ENCODE results near the gene KAT2B.
A peak's percentile ranks its signal among the peaks of the same experiment; 100 is the strongest.

Gene KAT2B

DNA sequence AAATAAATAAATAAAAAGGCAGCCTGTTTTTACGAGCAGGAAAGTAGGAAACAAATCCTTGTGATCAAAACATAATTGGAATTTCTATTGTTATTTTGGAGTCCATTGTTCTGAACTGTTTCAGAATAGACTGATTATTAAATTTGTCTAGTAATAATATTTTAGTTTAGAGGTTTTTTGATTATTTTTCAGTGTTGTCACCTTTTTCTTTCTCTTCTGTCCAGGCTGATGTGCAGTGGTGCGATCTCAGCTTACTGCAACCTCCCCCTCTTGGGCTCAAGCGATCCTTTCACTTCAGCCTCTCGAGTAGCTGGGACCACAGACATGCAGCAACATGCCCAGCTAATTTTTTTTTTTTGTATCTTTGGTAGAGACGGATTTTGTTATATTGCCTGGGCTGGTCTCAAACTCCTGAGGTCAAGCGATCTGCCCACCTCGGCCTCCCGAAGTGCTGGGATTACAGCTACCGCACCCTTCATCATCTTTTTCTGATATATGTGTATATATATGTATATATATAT lies 38.0 kb downstream of the KAT2B start:
- DNase-seq (ENCODE audit: low read depth), result no peak
- H3K4me3 ChIP-seq (ENCODE audit: low read depth, low read length), result no peak overlapping the region
- TF ChIP-seq, protein P1, sequence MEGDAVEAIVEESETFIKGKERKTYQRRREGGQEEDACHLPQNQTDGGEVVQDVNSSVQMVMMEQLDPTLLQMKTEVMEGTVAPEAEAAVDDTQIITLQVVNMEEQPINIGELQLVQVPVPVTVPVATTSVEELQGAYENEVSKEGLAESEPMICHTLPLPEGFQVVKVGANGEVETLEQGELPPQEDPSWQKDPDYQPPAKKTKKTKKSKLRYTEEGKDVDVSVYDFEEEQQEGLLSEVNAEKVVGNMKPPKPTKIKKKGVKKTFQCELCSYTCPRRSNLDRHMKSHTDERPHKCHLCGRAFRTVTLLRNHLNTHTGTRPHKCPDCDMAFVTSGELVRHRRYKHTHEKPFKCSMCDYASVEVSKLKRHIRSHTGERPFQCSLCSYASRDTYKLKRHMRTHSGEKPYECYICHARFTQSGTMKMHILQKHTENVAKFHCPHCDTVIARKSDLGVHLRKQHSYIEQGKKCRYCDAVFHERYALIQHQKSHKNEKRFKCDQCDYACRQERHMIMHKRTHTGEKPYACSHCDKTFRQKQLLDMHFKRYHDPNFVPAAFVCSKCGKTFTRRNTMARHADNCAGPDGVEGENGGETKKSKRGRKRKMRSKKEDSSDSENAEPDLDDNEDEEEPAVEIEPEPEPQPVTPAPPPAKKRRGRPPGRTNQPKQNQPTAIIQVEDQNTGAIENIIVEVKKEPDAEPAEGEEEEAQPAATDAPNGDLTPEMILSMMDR (IDR thresholded peaks at IDR 0.05; ENCODE audit: control insufficient read depth, extremely low read depth, insufficient read depth), result no peak

GRCh38 chr3:20079621-20080020 lies 39.4 kb downstream of the KAT2B start:
- no peak for DNase-seq (ENCODE audit: low read depth)
- TF ChIP-seq, protein P1 (IDR thresholded peaks at IDR 0.05; ENCODE audit: control insufficient read depth, extremely low read depth, insufficient read depth), result no peak
- no peak overlapping the region for H3K4me3 ChIP-seq (ENCODE audit: low read depth, low read length)

DNA sequence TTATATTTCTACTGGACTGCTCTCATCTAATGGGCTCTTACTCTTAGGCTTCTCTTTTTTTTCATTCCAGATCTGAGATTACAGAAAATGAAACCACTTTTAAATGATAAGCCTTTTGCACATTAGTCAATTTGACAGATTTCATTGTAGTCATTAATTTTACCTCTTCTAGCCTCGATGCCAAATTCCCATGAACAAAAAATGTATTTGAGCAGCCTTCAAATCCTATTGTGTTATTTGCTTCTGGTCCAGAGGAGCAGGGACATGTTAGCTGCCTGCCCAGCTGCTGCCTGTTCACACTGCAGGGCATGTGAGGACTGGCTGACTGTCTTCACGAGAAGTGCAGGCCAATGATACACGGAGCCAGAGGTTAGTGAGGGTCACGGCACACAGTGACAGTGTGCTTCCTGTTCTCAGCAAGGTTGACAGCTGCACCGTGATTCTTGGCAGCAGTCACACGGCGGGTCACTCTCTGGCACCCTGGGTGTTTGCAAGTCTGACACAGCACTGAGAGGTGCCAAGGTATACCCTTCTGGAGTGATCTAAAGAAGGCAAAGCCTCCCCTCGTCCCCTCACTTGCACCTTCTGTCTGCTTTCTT lies 40.8 kb downstream of the KAT2B start:
- H3K4me3 ChIP-seq (ENCODE audit: low read depth, low read length), result no peak overlapping the region
- DNase-seq (ENCODE audit: low read depth), result peak; percentile 95
- TF ChIP-seq, protein P1 (IDR thresholded peaks at IDR 0.05; ENCODE audit: control insufficient read depth, extremely low read depth, insufficient read depth), result no peak

GRCh38 chr3:20083253-20083652 lies 43.0 kb downstream of the KAT2B start:
- TF ChIP-seq, protein P1 (IDR thresholded peaks at IDR 0.05; ENCODE audit: control insufficient read depth, extremely low read depth, insufficient read depth), result no peak
- DNase-seq (ENCODE audit: low read depth), result no peak
- no peak overlapping the region for H3K4me3 ChIP-seq (ENCODE audit: low read depth, low read length)

DNA sequence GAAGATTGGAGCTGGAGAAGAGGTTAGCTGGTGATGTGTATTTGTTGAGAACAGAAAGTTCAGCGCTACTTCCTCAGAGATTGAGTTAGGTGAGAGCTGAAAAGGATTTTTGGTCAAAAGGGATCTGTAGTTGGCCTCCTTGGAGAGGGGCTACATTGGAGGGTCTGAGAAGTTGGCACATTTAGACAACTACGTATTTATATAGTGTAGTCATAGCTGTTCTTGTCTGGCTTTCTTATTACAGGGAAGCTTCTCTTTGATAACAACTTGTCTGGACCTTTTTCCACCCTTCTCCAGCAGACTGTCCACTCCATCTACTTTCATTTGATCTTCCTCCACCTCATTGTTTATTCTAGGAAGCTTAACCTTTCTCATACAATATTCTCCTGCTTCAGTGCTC lies 43.7 kb downstream of the KAT2B start:
- H3K4me3 ChIP-seq (ENCODE audit: low read depth, low read length), result no peak overlapping the region
- TF ChIP-seq, protein P1 (IDR thresholded peaks at IDR 0.05; ENCODE audit: control insufficient read depth, extremely low read depth, insufficient read depth), result no peak

DNA sequence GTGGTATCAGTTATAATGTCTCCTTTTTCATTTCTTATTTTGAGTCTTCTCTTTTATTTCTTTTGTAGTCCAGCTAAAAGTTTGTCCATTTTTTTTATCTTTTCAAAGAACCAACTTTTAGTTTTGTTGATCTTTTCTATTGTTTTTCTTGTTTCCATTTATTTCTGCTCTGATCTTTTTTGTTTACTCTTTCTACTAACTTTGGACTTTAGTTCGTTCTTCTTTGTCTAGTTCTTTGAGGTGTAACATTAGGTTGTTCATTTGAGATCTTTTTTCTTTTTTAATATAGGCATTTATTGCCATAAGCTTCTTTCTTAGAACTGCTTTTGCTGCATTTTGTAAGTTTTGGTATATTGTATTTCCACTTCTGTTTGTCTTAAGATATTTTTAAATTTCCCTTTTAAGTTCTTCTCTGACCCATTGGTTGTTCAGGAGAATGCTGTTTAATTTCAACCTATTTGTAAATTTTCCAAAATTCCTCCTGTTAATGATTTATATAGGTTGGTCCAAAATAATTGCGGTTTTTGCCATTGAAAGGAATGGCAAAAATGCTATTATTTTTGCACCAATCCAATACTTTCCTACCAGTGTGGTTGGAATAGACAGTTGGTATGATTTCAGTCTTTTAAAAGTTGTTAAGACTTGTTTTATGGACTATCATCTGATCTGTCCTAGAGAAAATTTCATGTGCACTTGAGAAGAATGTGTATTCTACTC lies 51.2 kb downstream of the KAT2B start:
- no peak overlapping the region for H3K4me3 ChIP-seq (ENCODE audit: low read depth, low read length)
- TF ChIP-seq, protein P1 (IDR thresholded peaks at IDR 0.05; ENCODE audit: control insufficient read depth, extremely low read depth, insufficient read depth), result no peak
- no peak for DNase-seq (ENCODE audit: low read depth)

More for the DNA sequence above, 43.7 kb downstream of the KAT2B start:
- no peak for DNase-seq (ENCODE audit: low read depth)
